Measurements from ENCODE around the gene PRR35.

Gene PRR35

GRCh38 chr16:536746-537145 is 23.4 kb upstream of the PRR35 start:
- H3K27ac ChIP-seq (replicated peaks) = no peak overlapping the region
- no peak for DNase-seq (ENCODE audit: low read depth in 1 of 2, low spot score in 1 of 2)
- H3K27me3 ChIP-seq (ENCODE audit: insufficient read depth, poor library complexity, severe bottlenecking) = no peaks in the 10 kb centered on the region
- TF ChIP-seq, protein P1, sequence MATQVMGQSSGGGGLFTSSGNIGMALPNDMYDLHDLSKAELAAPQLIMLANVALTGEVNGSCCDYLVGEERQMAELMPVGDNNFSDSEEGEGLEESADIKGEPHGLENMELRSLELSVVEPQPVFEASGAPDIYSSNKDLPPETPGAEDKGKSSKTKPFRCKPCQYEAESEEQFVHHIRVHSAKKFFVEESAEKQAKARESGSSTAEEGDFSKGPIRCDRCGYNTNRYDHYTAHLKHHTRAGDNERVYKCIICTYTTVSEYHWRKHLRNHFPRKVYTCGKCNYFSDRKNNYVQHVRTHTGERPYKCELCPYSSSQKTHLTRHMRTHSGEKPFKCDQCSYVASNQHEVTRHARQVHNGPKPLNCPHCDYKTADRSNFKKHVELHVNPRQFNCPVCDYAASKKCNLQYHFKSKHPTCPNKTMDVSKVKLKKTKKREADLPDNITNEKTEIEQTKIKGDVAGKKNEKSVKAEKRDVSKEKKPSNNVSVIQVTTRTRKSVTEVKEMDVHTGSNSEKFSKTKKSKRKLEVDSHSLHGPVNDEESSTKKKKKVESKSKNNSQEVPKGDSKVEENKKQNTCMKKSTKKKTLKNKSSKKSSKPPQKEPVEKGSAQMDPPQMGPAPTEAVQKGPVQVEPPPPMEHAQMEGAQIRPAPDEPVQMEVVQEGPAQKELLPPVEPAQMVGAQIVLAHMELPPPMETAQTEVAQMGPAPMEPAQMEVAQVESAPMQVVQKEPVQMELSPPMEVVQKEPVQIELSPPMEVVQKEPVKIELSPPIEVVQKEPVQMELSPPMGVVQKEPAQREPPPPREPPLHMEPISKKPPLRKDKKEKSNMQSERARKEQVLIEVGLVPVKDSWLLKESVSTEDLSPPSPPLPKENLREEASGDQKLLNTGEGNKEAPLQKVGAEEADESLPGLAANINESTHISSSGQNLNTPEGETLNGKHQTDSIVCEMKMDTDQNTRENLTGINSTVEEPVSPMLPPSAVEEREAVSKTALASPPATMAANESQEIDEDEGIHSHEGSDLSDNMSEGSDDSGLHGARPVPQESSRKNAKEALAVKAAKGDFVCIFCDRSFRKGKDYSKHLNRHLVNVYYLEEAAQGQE (IDR thresholded peaks at IDR 0.05; ENCODE audit: insufficient replicate concordance, low read depth) = no peak
- TF ChIP-seq, protein P2, sequence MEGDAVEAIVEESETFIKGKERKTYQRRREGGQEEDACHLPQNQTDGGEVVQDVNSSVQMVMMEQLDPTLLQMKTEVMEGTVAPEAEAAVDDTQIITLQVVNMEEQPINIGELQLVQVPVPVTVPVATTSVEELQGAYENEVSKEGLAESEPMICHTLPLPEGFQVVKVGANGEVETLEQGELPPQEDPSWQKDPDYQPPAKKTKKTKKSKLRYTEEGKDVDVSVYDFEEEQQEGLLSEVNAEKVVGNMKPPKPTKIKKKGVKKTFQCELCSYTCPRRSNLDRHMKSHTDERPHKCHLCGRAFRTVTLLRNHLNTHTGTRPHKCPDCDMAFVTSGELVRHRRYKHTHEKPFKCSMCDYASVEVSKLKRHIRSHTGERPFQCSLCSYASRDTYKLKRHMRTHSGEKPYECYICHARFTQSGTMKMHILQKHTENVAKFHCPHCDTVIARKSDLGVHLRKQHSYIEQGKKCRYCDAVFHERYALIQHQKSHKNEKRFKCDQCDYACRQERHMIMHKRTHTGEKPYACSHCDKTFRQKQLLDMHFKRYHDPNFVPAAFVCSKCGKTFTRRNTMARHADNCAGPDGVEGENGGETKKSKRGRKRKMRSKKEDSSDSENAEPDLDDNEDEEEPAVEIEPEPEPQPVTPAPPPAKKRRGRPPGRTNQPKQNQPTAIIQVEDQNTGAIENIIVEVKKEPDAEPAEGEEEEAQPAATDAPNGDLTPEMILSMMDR (IDR thresholded peaks at IDR 0.05; ENCODE audit: insufficient read depth, low read length) = no peak
- H3K4me3 ChIP-seq (replicated peaks; ENCODE audit: insufficient read depth, low read length) = no peak overlapping the region

GRCh38 chr16:537415-538335 is 22.5 kb upstream of the PRR35 start:
- no peak for DNase-seq (ENCODE audit: low read depth in 1 of 2, low spot score in 1 of 2)
- TF ChIP-seq GABPA (IDR thresholded peaks at IDR 0.05; ENCODE audit: low read depth) (no peak), SPI1 (IDR thresholded peaks at IDR 0.05; ENCODE audit: borderline replicate concordance, low read depth) (no peak), POLR2AphosphoS5 (IDR thresholded peaks at IDR 0.05; ENCODE audit: low read depth) (no peak)
- TF ChIP-seq, protein P2 (IDR thresholded peaks at IDR 0.05; ENCODE audit: insufficient read depth, low read length) = no peak
- TF ChIP-seq, protein P1 (IDR thresholded peaks at IDR 0.05; ENCODE audit: insufficient replicate concordance, low read depth) = no peak
- H3K27me3 ChIP-seq (ENCODE audit: insufficient read depth, poor library complexity, severe bottlenecking) = no peaks in the 10 kb centered on the region
- H3K4me3 ChIP-seq (replicated peaks; ENCODE audit: insufficient read depth, low read length) = no peak overlapping the region
- no peak overlapping the region for H3K27ac ChIP-seq (replicated peaks)

- DNase-seq (ENCODE audit: low read depth in 1 of 2, low spot score in 1 of 2) = no peak
These were observed 20.2 kb upstream of the PRR35 start for GRCh38 chr16:539901-540530.

More at GRCh38 chr16:539901-540530, 20.2 kb upstream of the PRR35 start:
- no peak for TF ChIP-seq SPI1 (IDR thresholded peaks at IDR 0.05; ENCODE audit: borderline replicate concordance, low read depth)
- TF ChIP-seq, protein P1 (IDR thresholded peaks at IDR 0.05; ENCODE audit: insufficient replicate concordance, low read depth) = no peak
- no peak for TF ChIP-seq GABPA (IDR thresholded peaks at IDR 0.05; ENCODE audit: low read depth)
- no peak for TF ChIP-seq POLR2AphosphoS5 (IDR thresholded peaks at IDR 0.05; ENCODE audit: low read depth)
- TF ChIP-seq, protein P2 (IDR thresholded peaks at IDR 0.05; ENCODE audit: insufficient read depth, low read length) = no peak
- Histone ChIP-seq H3K4me3 (replicated peaks; ENCODE audit: insufficient read depth, low read length) (no peak overlapping the region), H3K27me3 (ENCODE audit: insufficient read depth, poor library complexity, severe bottlenecking) (no peaks in the 10 kb centered on the region), H3K27ac (replicated peaks) (no peak overlapping the region)
